GM06990 (cell line): ENCODE measurements around the gene NUP98.

Source experiments
- DNase-seq: peaks from one replicate; pipeline ENCODE4 v3.0.0-alpha.2; 2011; ENCODE audit not compliant: insufficient read length; ENCODE audit errors: extremely low read depth
- H3K27me3 ChIP-seq: replicated peaks from 2 replicates; pipeline ENCODE4 v1.6.0; 2011; ENCODE audit warnings: low read length; ENCODE audit not compliant: control insufficient read depth, insufficient read depth
- H3K36me3 ChIP-seq: 2 replicates; pipeline ENCODE4 v1.5.1; 2011; ENCODE audit warnings: low read length; ENCODE audit not compliant: control insufficient read depth, insufficient read depth
- H3K4me3 ChIP-seq: replicated peaks from 2 replicates; pipeline ENCODE4 v1.5.1; 2011; ENCODE audit warnings: low read depth, mild to moderate bottlenecking, control low read depth, low read length
- CTCF ChIP-seq: IDR thresholded peaks from 2 replicates; pipeline ENCODE4 v1.5.1; 2011; ENCODE audit warnings: low read length, control low read depth, mild to moderate bottlenecking, inconsistent platforms; ENCODE audit not compliant: insufficient read depth, poor library complexity, severe bottlenecking

Gene NUP98

GRCh38 chr11:3831378-3832239 lies 34.3 kb upstream of the NUP98 start:
- peaks cover 36% of the 10 kb centered on the region for H3K36me3 ChIP-seq
- no peak for TF ChIP-seq CTCF

GRCh38 chr11:3830730-3831129 lies 33.4 kb upstream of the NUP98 start:
- DNase-seq, result no peak
- Histone ChIP-seq H3K4me3 (no peak overlapping the region), H3K36me3 (peaks cover 37% of the 10 kb centered on the region), H3K27me3 (no peaks in the 10 kb centered on the region)
- no peak for TF ChIP-seq CTCF

More at GRCh38 chr11:3831378-3832239, 34.3 kb upstream of the NUP98 start:
- no peak overlapping the region for H3K4me3 ChIP-seq
- H3K27me3 ChIP-seq, result no peaks in the 10 kb centered on the region
- no peak for DNase-seq

- H3K36me3 ChIP-seq, result peaks cover 37% of the 10 kb centered on the region
- no peaks in the 10 kb centered on the region for H3K27me3 ChIP-seq
- no peak overlapping the region for H3K4me3 ChIP-seq
- no peak for DNase-seq
- no peak for TF ChIP-seq CTCF
These were observed 32.7 kb upstream of the NUP98 start for GRCh38 chr11:3830088-3830487.

GRCh38 chr11:3827434-3828186 lies 30.3 kb upstream of the NUP98 start:
- DNase-seq, result no peak
- no peaks in the 10 kb centered on the region for H3K27me3 ChIP-seq
- H3K36me3 ChIP-seq, result peaks cover 29% of the 10 kb centered on the region
- TF ChIP-seq CTCF, result no peak
- H3K4me3 ChIP-seq, result no peak overlapping the region

GRCh38 chr11:3826721-3827120 lies 29.4 kb upstream of the NUP98 start:
- no peak for TF ChIP-seq CTCF

More at GRCh38 chr11:3826721-3827120, 29.4 kb upstream of the NUP98 start:
- Histone ChIP-seq H3K27me3 (no peaks in the 10 kb centered on the region), H3K36me3 (peaks cover 29% of the 10 kb centered on the region), H3K4me3 (no peak overlapping the region)
- no peak for DNase-seq
